Parathyroid adenoma (tissue), 2 donors: ENCODE measurements around the gene PEX12.
"Not testable (repeated sequence)": the region's sequence is repeated elsewhere in the genome, so short reads cannot be mapped to it uniquely, and the experiment has no call there.

Experiments used
- H2AFZ ChIP-seq: fragments of 300-600 bp; sonication (generic); one replicate; pipeline ENCODE4 v1.7.0; 2017; ENCODE audit warnings: antibody characterized with exemption, mild to moderate bottlenecking
- H3K27ac ChIP-seq: fragments of 300-600 bp; sonication (generic); one replicate; pipeline ENCODE4 v1.7.0; 2017
- H3K27me3 ChIP-seq: fragments of 300-600 bp; sonication (generic); one replicate; pipeline ENCODE4 v1.7.0; 2017; ENCODE audit warnings: low read length; ENCODE audit not compliant: control insufficient read depth, insufficient read depth
- H3K36me3 ChIP-seq: fragments of 300-600 bp; sonication (generic); one replicate; pipeline ENCODE4 v1.7.0; 2017; ENCODE audit warnings: low read length; ENCODE audit not compliant: control insufficient read depth, insufficient read depth
- H3K4me1 ChIP-seq: fragments of 300-600 bp; sonication (generic); one replicate; pipeline ENCODE4 v1.7.0; 2017; ENCODE audit warnings: control low read depth
- H3K4me2 ChIP-seq: fragments of 300-600 bp; sonication (generic); one replicate; pipeline ENCODE4 v1.7.0; 2017; ENCODE audit warnings: low read length
- H3K4me3 ChIP-seq: fragments of 300-600 bp; sonication (generic); one replicate; pipeline ENCODE4 v1.7.0; 2017; ENCODE audit warnings: low read depth, low read length
- H3K79me2 ChIP-seq: fragments of 300-600 bp; sonication (generic); one replicate; pipeline ENCODE4 v1.7.0; 2017; ENCODE audit warnings: control low read depth
- H3K9ac ChIP-seq: fragments of 300-600 bp; sonication (generic); one replicate; pipeline ENCODE4 v1.7.0; 2017; ENCODE audit warnings: mild to moderate bottlenecking
- H3K9me3 ChIP-seq: fragments of 300-600 bp; sonication (generic); one replicate; pipeline ENCODE4 v1.7.0; 2017; ENCODE audit warnings: low read length; ENCODE audit not compliant: control insufficient read depth
- CTCF ChIP-seq: fragments of 300-600 bp; sonication (generic); IDR thresholded peaks from one replicate; pipeline ENCODE4 v1.7.0; 2017; ENCODE audit warnings: antibody characterized with exemption, mild to moderate bottlenecking
- donor health status: primary hyperparathyroidism.

The PEX12 gene

DNA sequence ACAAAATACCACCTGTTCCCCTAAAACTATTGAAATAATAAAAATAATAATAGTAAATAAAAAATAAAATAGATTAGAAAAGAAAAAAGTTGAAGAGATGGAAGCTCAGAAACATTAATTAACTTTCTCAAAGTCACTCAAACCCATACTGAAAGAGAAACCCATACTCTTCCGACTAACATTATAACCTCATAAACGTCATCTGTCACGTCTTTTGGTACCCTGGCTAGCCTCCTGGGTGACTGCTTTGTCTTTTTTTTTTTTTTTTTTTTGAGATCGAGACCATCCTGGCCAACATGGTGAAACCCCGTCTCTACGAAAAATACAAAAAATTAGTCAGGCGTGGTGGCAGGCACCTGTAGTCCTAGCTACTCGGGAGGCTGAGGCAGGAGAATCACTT lies 48.5 kb downstream of the PEX12 start:
- no peak overlapping the region for H3K27ac ChIP-seq
- no peaks in the 10 kb centered on the region for H3K36me3 ChIP-seq
- no peak overlapping the region for H3K4me3 ChIP-seq
- H3K27me3 ChIP-seq, result no peaks in the 10 kb centered on the region
- no peak for TF ChIP-seq CTCF
- no peaks in the 10 kb centered on the region for H3K4me1 ChIP-seq
- H3K9me3 ChIP-seq, result no peaks in the 10 kb centered on the region
- no peak overlapping the region for H3K4me2 ChIP-seq
- H3K79me2 ChIP-seq, result no peaks in the 10 kb centered on the region
- H2AFZ ChIP-seq, result no peak overlapping the region
- H3K9ac ChIP-seq, result no peak overlapping the region

GRCh38 chr17:35529326-35529725 lies 49.0 kb downstream of the PEX12 start:
- H3K9me3 ChIP-seq, H3K4me2 ChIP-seq, H3K4me1 ChIP-seq, H3K27ac ChIP-seq, H3K9ac ChIP-seq, H3K27me3 ChIP-seq, H3K36me3 ChIP-seq, H2AFZ ChIP-seq, H3K79me2 ChIP-seq, H3K4me3 ChIP-seq: not testable (repeated sequence)
